Thymus (tissue), 11 donors: ENCODE results near the gene HEMGN. TPM values are rescaled to one million over a fixed set of nuclear protein-coding genes. Genes with fewer than 3 reads are reported as not detected.
"Not testable (repeated sequence)": the region's sequence is repeated elsewhere in the genome, so short reads cannot be mapped to it uniquely, and the experiment has no call there.

Experiments used
- DNase-seq, 9 donors: peaks; one replicate each; pipeline ENCODE4 v3.0.0-alpha.2; 2013; ENCODE audit warnings: low spot score in 9 of 9, low read depth in 6 of 9, missing footprints in 1 of 9
- H3K27ac ChIP-seq, 2 donors: one replicate each; pipeline ENCODE4 v1.5.1; 2013; ENCODE audit warnings: control low read depth in 1 of 2, low read depth in 1 of 2, low read length in 1 of 2, mild to moderate bottlenecking in 1 of 2, moderate library complexity in 1 of 2
- H3K27me3 ChIP-seq, 2 donors: one replicate each; pipeline ENCODE4 v1.5.1; 2013; ENCODE audit warnings: low read length in 1 of 2; ENCODE audit not compliant: control insufficient read depth in 2 of 2, insufficient read depth in 1 of 2
- H3K36me3 ChIP-seq, 2 donors: one replicate each; pipeline ENCODE4 v1.5.1; 2013; ENCODE audit warnings: low read length in 1 of 2, mild to moderate bottlenecking in 1 of 2, moderate library complexity in 1 of 2; ENCODE audit not compliant: control insufficient read depth in 2 of 2, insufficient read depth in 2 of 2
- H3K4me1 ChIP-seq, 2 donors: one replicate each; pipeline ENCODE4 v1.5.1; 2013; ENCODE audit warnings: low read length in 2 of 2; ENCODE audit not compliant: control insufficient read depth in 2 of 2, insufficient read depth in 2 of 2
- H3K4me3 ChIP-seq, 2 donors: one replicate each; pipeline ENCODE4 v1.5.1; 2013; ENCODE audit warnings: low read length in 2 of 2, control low read depth in 1 of 2, mild to moderate bottlenecking in 1 of 2
- H3K9me3 ChIP-seq, 2 donors: one replicate each; pipeline ENCODE4 v1.5.1; 2013; ENCODE audit warnings: low read length in 1 of 2, mild to moderate bottlenecking in 1 of 2; ENCODE audit not compliant: control insufficient read depth in 2 of 2, insufficient read depth in 1 of 2
- WGBS: extraction: QIAGEN DNeasy Blood & Tissue Kit; methylation state at CpG from one replicate; pipeline ENCODE4 v1.1.7; 2013; 5-methylcytosine and 5-hydroxymethylcytosine counted together
- polyA plus RNA-seq: library from polyadenylated mRNA; stranded (reverse); fragments of 200-250 nt; gene quantifications from one replicate; pipeline ENCODE4 v1.2.3, GENCODE V29; 2013
- total RNA-seq: library from RNA; stranded (reverse); fragments of 120-200 nt; gene quantifications from one replicate; pipeline ENCODE4 v1.2.4, GENCODE V29; 2013
- donor health status: healthy.

The HEMGN gene
- total and polyA plus RNA-seq, 2 donors, result 4.1 to 16.9 TPM

DNA sequence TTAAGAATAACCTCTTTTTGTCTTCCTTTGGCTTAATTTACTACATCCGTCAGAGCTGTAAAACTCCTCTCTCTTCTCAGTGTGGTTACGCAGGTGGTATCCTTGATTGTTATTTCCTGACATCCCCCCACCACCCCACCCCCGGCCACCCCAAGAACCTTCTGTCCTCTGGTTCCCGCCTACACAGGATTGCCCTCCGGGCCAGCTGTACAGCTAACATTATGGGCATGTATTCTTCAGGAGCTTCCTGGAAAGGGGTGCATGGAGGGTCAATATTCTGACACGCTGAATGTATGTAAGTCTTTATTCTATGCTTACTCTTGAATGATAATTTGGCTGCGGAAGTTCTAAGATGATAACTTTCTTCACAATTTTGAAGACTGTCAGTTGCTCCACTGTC lies 32.2 kb upstream of the HEMGN start:
- Histone ChIP-seq H3K27me3 (no peaks in the 10 kb centered on the region), H3K4me1 (peaks cover 5 to 37% of the 10 kb centered on the region in 2 donors), H3K36me3 (no peaks in the 10 kb centered on the region), H3K4me3 (peak overlapping the region; percentile 54 to 59), H3K9me3 (peaks cover 0 to 4% of the 10 kb centered on the region in 2 donors), H3K27ac (peak overlapping the region; percentile 76 to 93)
- 8% methylated on average over 7 of the region's 7 CpGs for WGBS
- DNase-seq, result peak in 5 of 9 donors; percentile 54 to 84 (median 63)

DNA sequence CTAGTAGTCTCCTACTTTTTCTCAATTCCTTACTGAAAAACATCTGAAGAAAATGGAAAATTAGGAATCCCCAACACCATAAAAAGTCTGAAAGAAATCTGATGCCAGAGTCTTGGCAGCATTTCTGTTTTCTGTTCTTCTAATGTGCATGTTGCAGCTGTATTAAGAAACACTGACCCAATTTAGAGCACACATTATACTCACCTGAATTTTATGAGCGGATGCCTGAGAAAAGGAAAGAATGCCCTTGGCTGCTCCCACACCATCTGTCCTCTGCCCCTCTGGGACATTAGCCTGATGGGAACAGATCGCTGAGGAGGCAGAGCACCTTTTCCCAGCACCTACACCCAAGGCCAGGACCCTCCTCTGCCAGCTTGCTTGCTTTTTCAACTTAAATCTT lies 31.0 kb upstream of the HEMGN start:
- Histone ChIP-seq H3K36me3 (no peaks in the 10 kb centered on the region), H3K4me1 (peaks cover 5 to 37% of the 10 kb centered on the region in 2 donors), H3K4me3 (no peak overlapping the region), H3K27me3 (no peaks in the 10 kb centered on the region), H3K27ac (peak overlapping the region; percentile 10 to 93), H3K9me3 (peaks cover 0 to under 1% of the 10 kb centered on the region in 2 donors)
- DNase-seq, result no peak
- 90% methylated on average over 2 of the region's 2 CpGs for WGBS

DNA sequence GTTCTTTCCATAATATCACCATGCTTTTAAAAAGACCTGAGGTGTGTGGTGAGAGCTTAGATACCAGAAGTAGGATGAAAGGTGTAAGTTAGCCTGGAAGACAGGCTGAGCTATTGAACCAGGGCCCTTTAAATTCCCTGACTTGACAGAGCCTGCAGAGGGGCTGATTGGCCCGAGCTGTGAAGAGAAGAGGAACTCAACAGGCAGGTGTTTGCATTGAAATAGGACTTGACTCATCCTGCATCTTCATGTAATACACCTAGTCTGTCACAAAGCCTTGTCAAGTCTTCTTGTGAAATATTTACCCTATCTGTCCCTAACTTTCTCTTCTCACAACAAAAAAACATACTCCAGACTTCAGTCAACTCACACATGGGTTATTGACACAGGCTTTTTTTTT lies 28.5 kb upstream of the HEMGN start:
- H3K36me3 ChIP-seq, result no peaks in the 10 kb centered on the region
- H3K4me1 ChIP-seq, result peaks cover 5 to 30% of the 10 kb centered on the region in 2 donors
- WGBS, result 6% methylated on average over 1 of the region's 1 CpG
- H3K4me3 ChIP-seq, result no peak overlapping the region
- no peaks in the 10 kb centered on the region for H3K9me3 ChIP-seq
- peak in 2 of 9 donors; percentile 48 to 72 for DNase-seq
- peak overlapping the region in 1 of 2 donors; percentile 16 for H3K27ac ChIP-seq
- no peaks in the 10 kb centered on the region for H3K27me3 ChIP-seq

DNA sequence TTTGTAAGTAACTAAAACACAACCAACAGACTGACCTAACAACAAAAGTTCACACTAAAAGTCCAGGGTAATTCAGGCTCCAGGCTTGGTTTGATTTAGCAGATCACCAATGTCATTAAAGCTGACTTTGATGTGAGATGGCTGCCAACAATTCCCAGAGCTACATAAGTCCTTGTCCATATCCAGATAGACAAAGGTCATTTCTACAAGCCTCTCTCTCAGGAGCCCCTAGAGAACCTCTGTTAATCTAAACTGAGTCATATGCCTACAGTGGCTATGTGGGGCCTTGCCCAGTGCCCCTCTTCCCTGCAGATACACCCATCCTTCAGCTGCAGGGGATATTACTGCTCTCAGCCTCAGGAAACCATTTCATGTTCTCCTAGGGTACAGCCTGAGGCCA lies 26.9 kb upstream of the HEMGN start:
- no peak overlapping the region for H3K27ac ChIP-seq
- no peaks in the 10 kb centered on the region for H3K9me3 ChIP-seq
- no peak for DNase-seq
- no peak overlapping the region for H3K4me3 ChIP-seq
- peaks cover 5 to 20% of the 10 kb centered on the region in 2 donors for H3K4me1 ChIP-seq
- no peaks in the 10 kb centered on the region for H3K27me3 ChIP-seq
- H3K36me3 ChIP-seq, result no peaks in the 10 kb centered on the region

DNA sequence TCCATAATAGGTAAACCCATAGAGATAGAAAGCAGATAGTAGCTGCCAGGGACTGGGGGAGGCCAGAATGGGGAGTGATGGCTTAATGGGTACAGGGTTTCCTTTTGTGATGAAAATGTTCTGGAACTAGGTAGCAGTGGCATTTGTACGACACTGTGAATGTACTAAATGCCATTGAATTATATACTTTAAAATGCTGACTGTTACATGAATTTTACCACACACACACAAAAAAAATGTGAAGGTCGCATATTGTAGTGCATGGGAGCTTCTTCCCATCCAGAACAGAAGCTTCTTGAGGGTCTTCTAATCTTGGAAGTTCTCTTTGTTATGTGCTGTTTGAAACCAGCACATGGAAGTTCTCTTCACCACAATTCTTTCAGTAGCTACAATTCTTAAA lies 25.3 kb upstream of the HEMGN start:
- 94% methylated on average over 2 of the region's 2 CpGs for WGBS
- Histone ChIP-seq H3K4me3 (no peak overlapping the region), H3K36me3 (no peaks in the 10 kb centered on the region), H3K9me3 (no peaks in the 10 kb centered on the region), H3K27ac (no peak overlapping the region), H3K4me1 (peaks cover 0 to 12% of the 10 kb centered on the region in 2 donors), H3K27me3 (no peaks in the 10 kb centered on the region)
- DNase-seq, result no peak

DNA sequence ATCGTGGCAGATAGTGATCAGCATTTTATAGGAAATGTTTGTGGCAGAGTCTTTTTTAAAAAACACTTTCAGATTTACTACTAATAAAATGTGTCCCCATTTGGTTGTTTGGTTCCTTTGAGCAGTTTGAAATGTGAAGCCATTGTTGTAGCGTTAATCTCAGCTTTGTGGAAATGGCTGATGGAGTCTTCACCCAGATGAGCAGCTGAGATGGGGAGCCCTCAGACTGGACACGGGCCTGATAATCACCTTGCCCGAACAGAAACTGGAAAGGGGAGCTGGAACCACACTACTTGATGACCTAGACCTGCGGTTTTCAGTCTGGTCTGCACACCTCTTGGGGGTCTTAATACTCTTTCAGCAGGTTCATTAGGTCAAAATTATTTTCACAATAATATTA lies 24.6 kb upstream of the HEMGN start:
- Histone ChIP-seq H3K4me1 (peaks cover 0 to 12% of the 10 kb centered on the region in 2 donors), H3K27ac (no peak overlapping the region), H3K36me3 (no peaks in the 10 kb centered on the region), H3K9me3 (no peaks in the 10 kb centered on the region), H3K4me3 (no peak overlapping the region), H3K27me3 (no peaks in the 10 kb centered on the region)
- 97% methylated on average over 5 of the region's 5 CpGs for WGBS
- DNase-seq, result no peak

DNA sequence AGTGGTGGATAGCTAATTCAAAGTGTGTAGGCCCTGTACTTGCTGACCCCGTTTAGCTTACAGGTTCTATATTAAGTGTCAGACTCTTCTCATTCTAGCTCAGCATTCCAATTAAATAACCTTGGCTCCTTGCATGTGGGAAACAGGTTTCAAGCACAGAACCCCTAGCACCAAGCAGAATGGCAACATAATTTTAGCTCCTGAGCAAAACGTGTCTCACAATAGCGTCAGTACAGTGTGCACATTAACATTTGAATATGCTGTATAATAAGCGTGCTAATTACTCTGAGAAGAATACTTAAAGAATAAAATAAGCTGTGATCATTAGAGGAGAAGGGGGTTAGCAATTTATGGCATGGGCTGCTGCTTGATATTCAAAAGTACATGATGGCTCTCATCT lies 24.2 kb upstream of the HEMGN start:
- whole genome bisulfite sequencing, result 95% methylated on average over 4 of the region's 4 CpGs
- Histone ChIP-seq H3K27ac (no peak overlapping the region), H3K4me3 (no peak overlapping the region), H3K4me1 (peaks cover 0 to 10% of the 10 kb centered on the region in 2 donors), H3K9me3 (no peaks in the 10 kb centered on the region), H3K36me3 (no peaks in the 10 kb centered on the region), H3K27me3 (no peaks in the 10 kb centered on the region)
- DNase-seq, result no peak

DNA sequence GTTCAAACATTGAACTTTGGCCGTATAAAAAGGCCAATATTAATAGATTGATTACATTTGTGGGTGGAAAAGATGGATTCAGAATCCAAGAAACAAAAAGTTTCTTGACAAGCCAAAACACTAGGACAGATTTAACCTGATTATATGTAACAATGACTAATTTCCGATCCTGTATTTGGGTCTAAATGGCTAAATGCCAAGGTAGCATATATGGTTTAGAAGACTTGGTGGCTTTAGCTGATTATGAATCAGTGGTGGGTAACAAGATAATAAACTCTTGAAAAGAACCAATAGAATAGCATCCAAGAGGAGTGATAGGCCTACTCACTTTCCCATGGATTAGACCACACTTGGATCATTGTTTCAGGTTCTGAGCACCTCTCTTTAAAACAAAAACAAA lies 23.4 kb upstream of the HEMGN start:
- DNase-seq, result no peak
- Histone ChIP-seq H3K27ac (no peak overlapping the region), H3K27me3 (no peaks in the 10 kb centered on the region), H3K4me3 (no peak overlapping the region), H3K36me3 (no peaks in the 10 kb centered on the region), H3K4me1 (peaks cover 0 to 2% of the 10 kb centered on the region in 2 donors), H3K9me3 (no peaks in the 10 kb centered on the region)
- 97% methylated on average over 2 of the region's 2 CpGs for WGBS

DNA sequence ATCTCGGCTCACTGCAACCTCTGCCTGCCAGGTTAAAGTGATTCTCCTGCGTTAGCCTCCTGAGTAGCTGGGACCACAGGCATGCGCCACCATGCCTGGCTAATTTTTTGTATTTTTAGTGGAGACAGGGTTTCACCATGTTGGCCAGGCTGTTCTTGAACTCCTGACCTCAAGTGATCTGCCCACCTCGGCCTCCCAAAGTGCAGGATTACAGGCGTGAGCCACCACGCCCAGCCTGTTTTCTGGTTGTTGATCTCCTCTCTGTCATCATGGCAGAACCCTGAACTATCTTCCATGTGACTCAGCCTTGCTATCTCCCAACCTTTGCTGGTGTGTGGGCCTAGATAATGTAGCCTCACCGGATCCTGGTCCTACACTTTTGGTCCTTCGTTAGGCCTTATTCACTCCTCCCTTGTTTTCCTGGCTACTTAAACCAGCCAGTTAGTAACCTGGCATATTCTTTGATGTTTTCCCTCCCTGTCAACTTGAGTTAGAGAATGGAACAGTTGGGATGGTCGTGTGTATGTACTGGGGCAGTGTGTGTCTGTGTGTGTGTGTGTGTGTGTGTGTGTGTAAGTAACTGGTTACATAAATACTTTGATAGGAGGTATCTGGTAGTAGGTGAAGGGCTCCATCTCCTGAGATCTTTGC lies 22.8 kb upstream of the HEMGN start:
- H3K4me3 ChIP-seq, H3K9me3 ChIP-seq, H3K36me3 ChIP-seq, H3K27ac ChIP-seq, H3K27me3 ChIP-seq, DNase-seq, H3K4me1 ChIP-seq: not testable (repeated sequence)
- 97% methylated on average over 9 of the region's 9 CpGs for WGBS
